CD4-positive, alpha-beta T cell treated with Interleukin-21 for 1 hour (primary cell): ENCODE data around the gene IL12B.
"Not testable (repeated sequence)": the region's sequence is repeated elsewhere in the genome, so short reads cannot be mapped to it uniquely, and the experiment has no call there.

ENCODE experiments used
- DNase-seq: peaks from one replicate; pipeline ENCODE4 v3.0.0-alpha.2; 2020

IL12B gene

GRCh38 chr5:159290741-159291140 is 39.5 kb downstream of the IL12B start:
- no peak for DNase-seq

- peak; percentile 46 for DNase-seq
Observed at GRCh38 chr5:159286420-159287035, 43.8 kb downstream of the IL12B start.

GRCh38 chr5:159274676-159275075 is 55.6 kb downstream of the IL12B start:
- DNase-seq: no peak

- DNase-seq: no peak
Observed at GRCh38 chr5:159273923-159274322, 56.4 kb downstream of the IL12B start.

GRCh38 chr5:159269723-159270122 is 60.6 kb downstream of the IL12B start:
- DNase-seq: no peak

- DNase-seq: not testable (repeated sequence)
Observed at GRCh38 chr5:159266764-159267163, 63.5 kb downstream of the IL12B start.
